Subcutaneous abdominal adipose tissue (tissue), 5 donors: ENCODE results near the gene MEI1.

ENCODE experiments used
- H3K27ac ChIP-seq: one replicate; pipeline ENCODE4 v1.7.0; 2013; ENCODE audit warnings: low read depth, mild to moderate bottlenecking, inconsistent platforms, low read length, moderate library complexity
- H3K27me3 ChIP-seq, 5 donors: one replicate each; pipeline ENCODE4 v1.7.0; 2013; ENCODE audit warnings: low read length in 5 of 5, inconsistent platforms in 1 of 5; ENCODE audit not compliant: control insufficient read depth in 5 of 5, insufficient read depth in 4 of 5
- H3K36me3 ChIP-seq, 5 donors: one replicate each; pipeline ENCODE4 v1.7.0; 2013; ENCODE audit warnings: low read length in 5 of 5; ENCODE audit not compliant: control insufficient read depth in 5 of 5, insufficient read depth in 5 of 5
- H3K4me1 ChIP-seq, 5 donors: one replicate each; pipeline ENCODE4 v1.7.0; 2013; ENCODE audit warnings: low read length in 5 of 5, mild to moderate bottlenecking in 3 of 5, moderate library complexity in 1 of 5; ENCODE audit not compliant: control insufficient read depth in 5 of 5, insufficient read depth in 5 of 5
- H3K4me3 ChIP-seq, 5 donors: one replicate each; pipeline ENCODE4 v1.7.0; 2013; ENCODE audit warnings: low read length in 5 of 5, low read depth in 1 of 5
- H3K9ac ChIP-seq, 5 donors: one replicate each; pipeline ENCODE4 v1.7.0; 2013; ENCODE audit warnings: low read length in 5 of 5, mild to moderate bottlenecking in 4 of 5, moderate library complexity in 3 of 5
- H3K9me3 ChIP-seq, 5 donors: one replicate each; pipeline ENCODE4 v1.7.0; 2013; ENCODE audit warnings: low read length in 5 of 5; ENCODE audit not compliant: control insufficient read depth in 5 of 5
- donor health status: healthy.
- donor health status: healthy.
- donor health status: healthy.
- donor health status: healthy.
- donor health status: healthy.

Gene MEI1

DNA sequence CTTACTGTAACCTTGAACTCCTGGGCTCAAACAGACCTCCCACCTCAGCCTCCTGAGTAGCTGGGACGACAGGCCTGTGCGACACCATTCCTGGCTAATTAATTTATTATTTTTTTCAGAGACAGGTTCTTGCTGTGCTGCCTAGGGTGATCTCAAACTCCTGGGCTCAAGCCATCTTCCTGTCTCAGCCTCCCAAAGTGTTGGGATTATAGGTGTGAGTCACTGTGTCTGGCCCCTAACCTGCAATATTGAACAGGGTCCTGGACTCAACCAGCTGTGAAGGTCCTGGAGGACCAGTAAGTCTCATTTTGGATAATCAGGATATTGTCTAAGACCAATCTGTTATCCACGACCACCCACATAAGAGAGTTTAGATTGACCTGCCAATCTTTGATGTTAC lies 116.4 kb downstream of the MEI1 start:
- Histone ChIP-seq H3K27me3 (no peaks in the 10 kb centered on the region), H3K4me3 (no peak overlapping the region), H3K36me3 (peaks cover 0 to 25% (median 13%) of the 10 kb centered on the region in 5 donors), H3K4me1 (no peaks in the 10 kb centered on the region), H3K27ac (no peak overlapping the region), H3K9ac (no peak overlapping the region), H3K9me3 (no peaks in the 10 kb centered on the region)

GRCh38 chr22:41816241-41816640 lies 116.9 kb downstream of the MEI1 start:
- Histone ChIP-seq H3K36me3 (peaks cover 0 to 22% (median 13%) of the 10 kb centered on the region in 5 donors), H3K27ac (no peak overlapping the region), H3K4me3 (no peak overlapping the region), H3K4me1 (no peaks in the 10 kb centered on the region), H3K9ac (no peak overlapping the region), H3K27me3 (no peaks in the 10 kb centered on the region), H3K9me3 (no peaks in the 10 kb centered on the region)

- Histone ChIP-seq H3K9me3 (no peaks in the 10 kb centered on the region), H3K4me3 (no peak overlapping the region), H3K9ac (no peak overlapping the region), H3K27ac (no peak overlapping the region), H3K27me3 (no peaks in the 10 kb centered on the region), H3K4me1 (no peaks in the 10 kb centered on the region), H3K36me3 (peaks cover 0 to 22% (median 10%) of the 10 kb centered on the region in 5 donors)
Measured at GRCh38 chr22:41816871-41817270, 117.6 kb downstream of the MEI1 start.

- Histone ChIP-seq H3K27me3 (no peaks in the 10 kb centered on the region), H3K9ac (no peak overlapping the region), H3K4me1 (no peaks in the 10 kb centered on the region), H3K9me3 (no peaks in the 10 kb centered on the region), H3K27ac (no peak overlapping the region), H3K36me3 (peaks cover 0 to 20% (median 10%) of the 10 kb centered on the region in 5 donors), H3K4me3 (no peak overlapping the region)
Measured at GRCh38 chr22:41818011-41818410, 118.7 kb downstream of the MEI1 start.

- Histone ChIP-seq H3K9ac (no peak overlapping the region), H3K27ac (no peak overlapping the region), H3K27me3 (no peaks in the 10 kb centered on the region), H3K9me3 (no peaks in the 10 kb centered on the region), H3K4me3 (no peak overlapping the region), H3K4me1 (no peaks in the 10 kb centered on the region), H3K36me3 (peaks cover 0 to 14% (median 5%) of the 10 kb centered on the region in 5 donors)
Measured at GRCh38 chr22:41818596-41818995, 119.3 kb downstream of the MEI1 start.

DNA sequence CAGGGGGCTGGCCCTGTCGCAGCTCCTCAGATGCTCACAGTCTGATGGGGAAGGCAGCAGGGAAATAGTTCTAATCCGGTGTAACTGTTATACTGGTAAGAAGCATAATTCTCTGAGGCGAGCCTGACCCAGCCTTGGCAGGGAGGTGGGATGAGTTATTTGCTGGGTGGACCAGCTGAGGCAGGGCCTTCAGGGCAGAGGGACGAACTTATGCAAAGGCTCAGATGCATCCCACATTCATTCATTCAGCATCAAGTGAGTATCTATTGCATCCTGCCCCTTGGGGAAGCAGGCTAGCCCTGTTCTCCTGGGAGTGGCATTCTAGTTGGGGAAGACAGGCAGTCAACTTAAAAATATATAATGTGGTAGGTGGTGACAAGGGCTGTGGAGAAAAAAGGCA lies 120.0 kb downstream of the MEI1 start:
- Histone ChIP-seq H3K36me3 (peaks cover 0 to 10% (median 5%) of the 10 kb centered on the region in 5 donors), H3K4me1 (no peaks in the 10 kb centered on the region), H3K4me3 (no peak overlapping the region), H3K9me3 (no peaks in the 10 kb centered on the region), H3K9ac (no peak overlapping the region), H3K27ac (no peak overlapping the region), H3K27me3 (no peaks in the 10 kb centered on the region)

DNA sequence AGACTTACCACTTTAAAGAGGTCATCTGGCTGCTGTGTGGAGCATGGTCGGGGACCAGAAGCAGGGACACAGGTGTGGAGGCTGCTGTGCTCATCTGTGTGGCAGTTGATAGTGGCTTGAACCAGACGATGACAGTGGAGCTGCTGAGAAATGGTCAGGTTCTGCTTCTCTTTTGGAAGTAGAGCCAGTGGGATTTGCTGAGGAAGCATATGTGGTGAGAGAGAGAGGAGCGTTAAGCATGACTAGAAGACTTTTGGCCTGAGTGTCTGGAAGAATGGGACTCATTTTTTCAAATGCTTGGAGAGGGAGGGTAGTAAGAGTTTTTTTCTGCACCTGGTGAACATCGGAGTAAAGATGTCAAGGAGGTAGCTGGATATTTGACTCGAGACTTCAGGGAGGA lies 121.1 kb downstream of the MEI1 start:
- Histone ChIP-seq H3K27ac (no peak overlapping the region), H3K36me3 (peaks cover 0 to 9% (median 4%) of the 10 kb centered on the region in 5 donors)

GRCh38 chr22:41821471-41822316 lies 122.4 kb downstream of the MEI1 start:
- no peak overlapping the region for H3K4me3 ChIP-seq
- H3K4me1 ChIP-seq: peaks cover 1 to 16% (median 15%) of the 10 kb centered on the region in 5 donors
- no peak overlapping the region for H3K9ac ChIP-seq
- H3K9me3 ChIP-seq: no peaks in the 10 kb centered on the region
- H3K27ac ChIP-seq: no peak overlapping the region
- no peaks in the 10 kb centered on the region for H3K27me3 ChIP-seq
- peaks cover 0 to 7% (median 0%) of the 10 kb centered on the region in 5 donors for H3K36me3 ChIP-seq

More for the DNA sequence above, 121.1 kb downstream of the MEI1 start:
- Histone ChIP-seq H3K4me1 (peaks cover 0 to 4% (median 3%) of the 10 kb centered on the region in 5 donors), H3K9me3 (no peaks in the 10 kb centered on the region), H3K4me3 (no peak overlapping the region), H3K9ac (no peak overlapping the region), H3K27me3 (no peaks in the 10 kb centered on the region)

DNA sequence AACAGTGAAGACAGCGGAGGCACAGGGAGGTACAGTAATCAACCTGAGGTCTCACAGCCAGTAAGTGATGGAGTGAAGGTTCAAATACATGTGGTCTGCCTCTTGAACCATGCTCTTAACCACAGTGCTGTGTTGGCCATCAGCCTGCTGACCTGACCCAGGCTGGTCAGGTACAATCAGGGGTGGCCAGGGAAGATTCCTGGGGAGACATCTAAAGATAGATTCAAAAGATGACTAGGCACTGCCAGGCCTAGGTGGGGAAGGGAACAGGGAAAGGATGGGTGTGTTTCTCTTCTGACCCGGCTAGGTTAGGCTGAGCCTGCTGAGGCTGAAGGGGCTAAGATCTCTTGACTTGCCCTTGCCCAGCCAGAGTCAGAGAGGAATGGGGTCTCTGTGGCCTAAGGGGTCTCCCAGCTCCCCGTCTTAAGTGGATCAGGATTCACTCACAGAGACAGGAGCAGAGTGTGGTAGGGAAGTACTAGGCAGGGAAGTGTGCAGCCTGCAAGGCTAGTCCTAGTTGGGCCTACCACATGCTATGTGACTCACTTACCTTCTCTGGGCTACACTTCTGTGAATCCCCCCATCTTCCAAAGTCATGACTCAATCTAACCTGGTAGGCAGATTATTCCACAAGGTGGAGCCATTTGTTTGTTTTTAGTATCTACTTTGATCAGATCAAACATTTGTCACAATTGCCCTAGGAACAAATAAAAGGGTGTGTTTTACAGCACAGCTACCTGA lies 123.2 kb downstream of the MEI1 start:
- no peak overlapping the region for H3K27ac ChIP-seq
- no peak overlapping the region for H3K9ac ChIP-seq
- peaks cover 1 to 17% (median 17%) of the 10 kb centered on the region in 5 donors for H3K4me1 ChIP-seq
- peaks cover 0 to 7% (median 0%) of the 10 kb centered on the region in 5 donors for H3K36me3 ChIP-seq
- no peaks in the 10 kb centered on the region for H3K27me3 ChIP-seq
- no peaks in the 10 kb centered on the region for H3K9me3 ChIP-seq
- no peak overlapping the region for H3K4me3 ChIP-seq

DNA sequence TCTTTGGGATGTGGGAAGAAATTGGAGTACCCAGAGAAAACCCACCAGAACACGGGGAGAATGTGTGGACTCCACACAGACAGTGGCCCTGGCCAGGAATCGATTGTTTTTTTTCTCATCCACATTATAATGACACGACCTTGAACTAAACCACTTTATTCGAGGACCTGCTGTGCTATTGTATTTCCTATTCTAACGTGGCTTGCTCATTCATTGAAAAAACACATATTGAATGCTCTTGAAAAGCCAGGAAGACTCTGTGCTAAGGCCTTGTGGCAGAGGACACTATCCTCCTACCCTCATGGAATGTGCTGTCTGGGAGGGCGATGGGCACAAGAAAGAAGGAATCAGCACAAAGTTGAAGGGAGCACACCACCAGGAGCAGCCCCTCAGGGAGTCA lies 124.5 kb downstream of the MEI1 start:
- H3K4me3 ChIP-seq: no peak overlapping the region
- H3K9me3 ChIP-seq: no peaks in the 10 kb centered on the region
- H3K36me3 ChIP-seq: peaks cover 0 to 7% (median 0%) of the 10 kb centered on the region in 5 donors
- H3K4me1 ChIP-seq: peaks cover 1 to 17% (median 17%) of the 10 kb centered on the region in 5 donors
- H3K9ac ChIP-seq: no peak overlapping the region
- no peak overlapping the region for H3K27ac ChIP-seq
- H3K27me3 ChIP-seq: no peaks in the 10 kb centered on the region
